ENCODE measurements around the gene CRYBG1.

DNA sequence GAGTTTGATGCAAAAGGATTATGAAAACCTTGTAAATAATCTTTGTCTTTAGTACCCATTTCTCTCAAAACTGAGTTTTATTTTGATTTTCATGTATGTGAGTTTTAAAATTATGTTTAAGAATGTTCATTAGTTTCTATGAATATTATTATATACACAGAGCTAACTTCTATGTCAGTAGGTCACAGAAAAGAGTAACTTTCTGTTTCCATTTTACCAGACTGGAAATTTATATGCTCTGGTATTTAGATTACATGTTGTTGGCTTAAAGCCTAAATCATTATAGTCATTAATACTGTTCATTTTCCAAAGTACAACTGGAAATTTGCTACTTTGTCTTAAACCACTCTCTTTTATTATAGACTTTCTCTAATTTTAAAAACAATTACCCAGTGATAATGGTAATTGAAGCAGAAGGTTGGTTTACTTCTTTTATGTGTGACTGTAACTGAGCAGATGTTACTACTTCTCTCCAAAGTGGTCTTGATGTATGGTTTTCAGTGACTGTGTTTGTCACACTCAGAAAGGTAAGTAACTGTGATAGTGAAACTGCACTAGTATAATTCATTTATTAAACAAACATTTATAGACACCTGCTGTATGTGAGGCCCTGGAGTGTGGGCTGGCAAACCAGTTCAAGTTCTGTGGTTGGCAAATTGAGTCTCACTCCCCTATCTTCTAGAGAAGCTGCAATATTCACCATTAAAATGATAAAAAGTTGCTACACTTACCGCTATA is 13.2 kb downstream of the CRYBG1 start:
- no peak for TF ChIP-seq EZH2 (IDR thresholded peaks at IDR 0.05)
- TF ChIP-seq POLR2AphosphoS5 (IDR thresholded peaks at IDR 0.05; ENCODE audit: borderline replicate concordance, low read depth, low read length): no peak
- no peak for TF ChIP-seq FOXP2 (optimal IDR thresholded peaks at IDR 0.05; ENCODE audit: control extremely low read depth, extremely low read length, insufficient read depth)

Measured in SK-N-MC (cell line).